GM21717 (cell line): Measurements from ENCODE around the gene MYH13.

ENCODE experiments used
- ATAC-seq: cut with Tn5 transposase; IDR thresholded peaks from one replicate; pipeline ENCODE4 v1.9.1; 2021; ENCODE audit warnings: mild to moderate bottlenecking, moderate library complexity; ENCODE audit not compliant: unreplicated experiment

MYH13 gene

GRCh38 chr17:10349403-10349802 is 23.4 kb downstream of the MYH13 start:
- ATAC-seq: no peak

GRCh38 chr17:10344816-10345215 is 28.0 kb downstream of the MYH13 start:
- no peak for ATAC-seq

- no peak for ATAC-seq
These were observed 33.8 kb downstream of the MYH13 start for GRCh38 chr17:10339051-10339450.

GRCh38 chr17:10337976-10338375 is 34.8 kb downstream of the MYH13 start:
- ATAC-seq: no peak

- ATAC-seq: no peak
These were observed 35.7 kb downstream of the MYH13 start for GRCh38 chr17:10337136-10337535.

GRCh38 chr17:10336393-10336792 is 36.4 kb downstream of the MYH13 start:
- no peak for ATAC-seq

- ATAC-seq: no peak
These were observed 40.3 kb downstream of the MYH13 start for GRCh38 chr17:10332515-10332914.

- no peak for ATAC-seq
These were observed 43.6 kb downstream of the MYH13 start for GRCh38 chr17:10328971-10329923.

GRCh38 chr17:10328206-10328605 is 44.6 kb downstream of the MYH13 start:
- ATAC-seq: no peak

- ATAC-seq: no peak
These were observed 45.2 kb downstream of the MYH13 start for GRCh38 chr17:10327640-10328039.

- no peak for ATAC-seq
These were observed 47.6 kb downstream of the MYH13 start for GRCh38 chr17:10325031-10325695.

- no peak for ATAC-seq
These were observed 48.8 kb downstream of the MYH13 start for GRCh38 chr17:10323812-10324610.

- ATAC-seq: no peak
These were observed 54.3 kb downstream of the MYH13 start for GRCh38 chr17:10318535-10318934.

- ATAC-seq: no peak
These were observed 55.3 kb downstream of the MYH13 start for GRCh38 chr17:10317543-10317834.

- no peak for ATAC-seq
These were observed 55.8 kb downstream of the MYH13 start for GRCh38 chr17:10316801-10317542.

GRCh38 chr17:10314329-10314728 is 58.5 kb downstream of the MYH13 start:
- ATAC-seq: no peak

GRCh38 chr17:10313037-10313672 is 59.7 kb downstream of the MYH13 start:
- ATAC-seq: no peak

- no peak for ATAC-seq
These were observed 61.7 kb downstream of the MYH13 start for GRCh38 chr17:10311131-10311530.

GRCh38 chr17:10309003-10309974 is 63.5 kb downstream of the MYH13 start:
- no peak for ATAC-seq
